Right forelimb (tissue), 1 donor: ENCODE measurements around the gene ZNF660.

ENCODE experiments used
- DNase-seq: peaks from one replicate; pipeline ENCODE4 v3.0.0-alpha.2; 2018

Gene ZNF660

DNA sequence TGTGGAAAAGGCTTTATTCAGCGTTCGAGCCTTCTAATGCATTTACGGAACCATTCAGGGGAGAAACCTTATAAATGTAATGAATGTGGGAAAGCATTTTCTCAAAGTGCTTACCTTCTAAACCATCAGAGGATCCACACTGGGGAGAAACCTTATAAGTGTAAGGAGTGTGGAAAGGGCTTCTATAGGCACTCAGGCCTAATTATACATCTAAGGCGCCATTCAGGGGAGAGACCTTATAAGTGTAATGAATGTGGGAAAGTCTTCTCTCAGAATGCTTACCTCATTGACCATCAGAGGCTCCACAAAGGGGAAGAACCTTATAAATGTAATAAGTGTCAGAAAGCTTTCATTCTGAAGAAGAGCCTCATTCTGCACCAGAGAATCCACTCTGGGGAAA, 57.6 kb downstream of the ZNF660 start:
- DNase-seq = no peak

DNA sequence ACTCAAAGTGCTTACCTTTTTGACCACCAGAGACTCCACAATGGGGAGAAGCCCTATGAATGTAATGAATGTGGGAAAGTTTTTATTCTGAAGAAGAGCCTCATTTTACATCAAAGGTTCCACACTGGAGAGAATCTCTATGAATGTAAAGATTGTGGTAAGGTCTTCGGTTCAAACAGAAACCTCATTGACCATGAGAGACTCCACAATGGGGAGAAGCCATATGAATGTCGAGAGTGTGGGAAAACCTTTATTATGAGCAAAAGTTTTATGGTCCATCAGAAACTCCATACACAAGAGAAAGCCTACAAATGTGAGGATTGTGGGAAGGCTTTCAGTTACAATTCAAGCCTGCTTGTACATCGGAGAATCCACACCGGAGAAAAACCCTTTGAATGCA, 58.3 kb downstream of the ZNF660 start:
- no peak for DNase-seq

DNA sequence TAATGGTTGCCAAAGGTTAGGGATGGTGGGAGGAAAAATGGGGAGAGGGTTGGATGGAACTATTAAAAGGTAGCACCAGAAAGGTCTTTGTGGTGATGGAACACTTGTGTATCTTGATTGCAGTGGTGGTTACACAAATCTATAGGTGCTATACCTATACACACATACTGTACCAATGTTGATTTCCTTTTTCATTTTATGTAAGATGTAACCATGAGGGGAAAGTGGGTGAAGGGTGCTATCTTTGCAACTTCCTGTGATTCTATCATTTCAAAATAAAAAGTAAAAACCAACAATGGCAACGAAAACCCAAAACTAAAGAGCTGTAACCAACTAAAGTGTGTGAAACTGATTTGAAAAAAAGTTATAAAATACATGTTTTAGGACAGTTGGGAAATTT, 63.0 kb downstream of the ZNF660 start:
- no peak for DNase-seq

DNA sequence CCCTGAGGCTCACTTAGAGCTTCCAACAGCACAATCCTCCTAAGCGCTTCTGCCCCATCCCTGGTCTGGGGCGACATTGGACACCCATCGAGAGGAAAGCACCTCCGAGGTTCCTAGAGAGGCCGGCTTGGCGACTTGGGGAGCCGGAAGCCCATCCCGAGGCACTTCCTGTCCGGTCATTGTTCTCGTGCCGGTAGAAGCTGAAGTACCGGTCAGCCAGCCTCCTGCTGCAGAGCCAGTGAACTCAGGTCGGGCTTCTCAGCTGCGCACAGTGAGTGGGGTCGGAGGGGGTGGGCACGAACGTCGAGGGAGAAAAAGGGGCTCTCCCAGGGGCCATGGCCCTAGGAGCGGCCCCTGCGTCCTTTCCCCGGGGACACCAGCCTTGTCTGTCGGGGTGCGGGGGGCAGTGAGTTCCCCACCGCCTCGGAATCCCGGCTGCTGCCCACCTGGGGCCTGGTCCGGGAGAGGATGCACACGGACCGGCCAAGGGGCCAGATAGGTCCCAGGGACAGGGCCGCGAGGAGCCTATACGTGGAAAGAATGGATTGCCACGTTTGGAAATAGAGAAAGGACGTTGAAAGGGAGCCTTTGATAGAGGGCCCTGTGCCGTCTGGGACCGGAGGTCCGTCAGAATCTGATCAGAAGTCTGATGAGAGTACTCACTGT, 63.9 kb downstream of the ZNF660 start, which contains the start of gene ZNF35:
TSS of gene ZNF35 (plus strand) at position 169 of the 666 bp plus-strand sequence. CDS start 2,336 bp downstream, outside the sequence.
- DNase-seq = peak; percentile 83
